ENCODE measurements around the gene UBAP1.
"Not testable (repeated sequence)": the region's sequence is repeated elsewhere in the genome, so short reads cannot be mapped to it uniquely, and the experiment has no call there.

Gene UBAP1

DNA sequence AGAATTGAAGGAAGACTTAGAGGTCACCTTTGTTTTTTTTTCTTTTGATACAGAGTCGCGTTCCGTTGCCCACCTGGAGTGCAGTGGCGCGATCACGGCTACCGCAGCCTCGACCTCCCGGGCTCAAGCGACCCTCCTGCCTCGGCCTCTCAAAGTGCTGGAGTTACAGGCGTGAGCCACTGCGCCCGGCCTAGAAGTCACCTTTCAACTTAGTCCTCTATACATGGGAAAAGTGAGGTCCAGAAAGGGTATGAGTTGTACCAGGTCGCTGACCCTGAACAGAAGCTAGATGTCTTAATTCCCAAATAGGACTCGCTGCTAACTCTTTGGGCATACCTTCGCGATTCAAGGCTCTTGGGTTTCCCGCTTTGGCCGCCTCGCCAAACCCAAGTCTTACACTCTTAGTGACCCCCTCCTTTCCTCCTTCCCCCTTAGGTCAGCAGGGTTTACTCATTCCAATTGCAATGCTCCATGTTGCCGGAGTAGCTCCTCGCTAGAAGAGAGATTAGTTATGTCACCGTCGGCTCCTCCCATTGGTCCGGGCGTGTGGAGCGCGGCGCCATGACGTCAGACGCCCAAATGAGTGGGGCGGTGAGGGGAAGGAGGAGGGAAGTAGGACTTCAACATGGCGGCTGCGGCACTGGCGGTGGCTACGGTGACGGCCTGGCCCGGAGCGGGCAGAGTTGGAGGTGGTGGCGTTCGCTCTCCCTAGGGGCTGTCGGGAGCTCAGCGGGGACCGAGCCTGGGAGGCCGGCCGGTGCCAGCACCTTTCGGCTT lies at the start of gene UBAP1:
TSS of gene UBAP1 (plus strand) at position 608 of the 777 bp plus-strand sequence. CDS start 41,872 bp downstream, outside the sequence.
- DNase-seq: peak; percentile 100

DNA sequence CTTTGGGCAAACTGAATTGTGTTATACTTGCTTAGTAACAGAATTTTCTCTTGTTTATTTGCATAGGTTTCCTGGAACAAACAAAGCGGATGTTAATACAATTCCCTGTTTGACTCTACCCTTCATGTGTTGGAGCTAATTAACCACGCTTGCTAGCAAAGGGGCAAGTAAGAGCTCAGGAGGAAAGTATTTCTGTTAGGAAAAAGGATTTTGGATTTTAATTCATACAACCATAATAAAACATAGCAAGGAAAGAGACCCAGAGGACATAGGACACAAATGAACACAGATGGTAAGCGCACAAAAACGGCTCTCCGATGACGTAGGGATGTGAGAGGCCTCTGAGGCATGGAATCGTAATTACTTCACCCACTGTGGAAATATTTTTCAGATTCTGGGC lies 47.3 kb upstream of the UBAP1 start:
- no peak for DNase-seq

DNA sequence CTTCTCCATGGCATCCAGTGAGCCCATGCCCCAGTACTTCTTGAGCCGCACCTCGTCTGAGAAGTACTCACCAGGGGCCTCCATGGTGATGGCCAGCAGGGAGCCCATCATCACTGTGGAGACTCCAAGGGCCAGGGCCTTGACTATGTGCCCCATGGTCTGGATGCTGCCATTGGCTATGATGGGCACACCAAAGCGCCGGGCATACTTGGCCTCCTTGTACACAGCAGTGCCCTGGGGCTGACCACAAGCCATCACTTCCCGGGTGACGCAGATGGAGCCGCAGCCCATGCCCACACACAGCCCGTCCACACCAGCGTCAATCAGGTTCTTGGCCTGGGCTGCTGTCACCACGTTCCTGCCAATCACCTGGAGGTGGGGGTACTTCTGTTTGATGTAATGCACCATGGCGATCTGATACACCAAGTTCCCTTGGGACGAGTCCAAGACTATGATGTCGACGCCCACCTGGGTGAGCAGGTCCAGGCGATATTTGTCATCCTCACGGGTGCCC lies 45.4 kb upstream of the UBAP1 start:
- DNase-seq: no peak

DNA sequence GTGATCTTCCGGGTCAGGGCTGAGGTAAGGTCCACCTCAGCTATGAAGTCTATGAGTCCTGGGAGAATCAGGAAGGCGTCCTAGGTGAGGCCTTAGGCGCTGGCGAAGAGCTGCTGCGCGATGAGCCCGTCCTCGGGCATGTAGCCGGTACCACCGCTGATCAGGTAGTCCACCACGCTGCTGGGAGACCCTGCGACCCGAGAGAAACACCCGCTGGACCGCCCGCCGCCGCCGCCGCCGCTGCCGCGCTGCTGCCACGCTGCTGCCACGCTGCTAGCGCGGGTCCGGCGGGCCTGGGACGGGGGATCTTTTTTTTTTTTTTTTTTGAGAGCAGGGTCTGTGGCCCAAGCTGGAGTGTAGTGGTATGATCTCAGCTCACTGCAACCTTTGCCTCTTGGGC lies 44.3 kb upstream of the UBAP1 start:
- no peak for DNase-seq

DNA sequence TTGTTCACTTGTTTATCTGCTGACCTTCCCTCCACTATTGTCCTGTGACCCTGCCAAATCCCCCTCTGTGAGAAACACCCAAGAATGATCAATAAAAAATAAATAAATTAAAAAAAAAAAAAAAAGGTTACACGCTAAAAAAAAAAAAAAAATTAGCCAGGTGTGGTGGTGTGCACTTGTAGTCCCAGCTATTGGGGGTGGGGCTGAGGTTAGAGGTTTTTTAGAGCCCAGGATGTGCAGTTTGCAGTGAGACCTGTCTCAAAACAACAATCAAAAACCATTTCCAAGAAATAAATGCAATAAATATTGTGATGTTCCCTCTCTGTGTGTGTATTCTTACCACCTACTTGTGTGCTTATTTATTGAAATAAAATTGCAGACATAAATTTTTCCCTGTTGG lies 40.2 kb upstream of the UBAP1 start:
- not testable (repeated sequence) for DNase-seq

DNA sequence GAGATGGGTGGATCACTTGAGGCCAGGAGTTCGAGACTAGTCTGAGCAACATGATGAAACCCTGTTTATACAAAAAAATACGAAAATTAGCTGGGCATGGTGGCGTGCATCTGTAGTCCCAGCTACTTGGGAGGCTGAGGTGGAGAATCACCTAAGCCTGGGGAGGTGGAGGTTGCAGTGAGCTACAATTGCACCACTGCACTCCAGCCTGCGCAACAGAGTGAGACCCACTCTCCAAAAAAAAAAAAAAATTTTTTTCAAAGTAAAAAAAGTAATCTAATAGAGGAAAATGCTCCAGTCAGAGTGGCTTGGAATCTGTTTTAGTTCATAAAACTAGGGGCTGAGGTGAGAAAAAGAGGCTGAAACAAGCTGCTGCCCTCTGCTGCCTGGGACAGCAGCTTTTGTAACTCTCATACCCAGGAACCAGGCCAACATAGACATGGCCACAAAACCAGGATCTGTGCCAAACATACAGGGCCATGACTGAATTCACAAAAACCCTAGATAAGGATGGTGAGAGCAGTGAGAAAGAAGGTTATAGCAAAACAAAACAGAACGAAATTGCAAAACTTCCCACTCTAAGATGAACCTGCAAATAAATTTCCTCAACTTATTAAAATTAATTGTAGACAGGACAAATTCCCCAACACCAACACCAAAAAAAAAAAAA lies 39.2 kb upstream of the UBAP1 start:
- DNase-seq: no peak

DNA sequence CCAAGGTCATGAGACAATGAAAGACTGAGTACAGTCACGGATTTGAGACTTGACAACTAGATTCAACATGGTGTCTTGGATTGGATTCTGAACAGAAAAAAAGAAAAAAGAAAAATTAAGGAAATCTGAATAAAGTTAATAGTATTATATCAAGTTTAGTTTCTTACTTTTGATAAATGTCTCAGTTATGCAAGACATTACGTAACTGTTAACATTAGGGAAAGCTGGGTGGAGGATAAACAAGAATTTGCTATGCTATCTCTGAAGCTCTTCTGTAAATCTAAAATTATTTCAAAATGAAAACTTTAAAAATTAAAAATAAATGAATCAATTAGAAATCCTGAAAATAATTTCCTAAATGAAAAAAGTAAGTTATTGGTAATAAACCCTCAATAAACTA lies 38.0 kb upstream of the UBAP1 start:
- no peak for DNase-seq

DNA sequence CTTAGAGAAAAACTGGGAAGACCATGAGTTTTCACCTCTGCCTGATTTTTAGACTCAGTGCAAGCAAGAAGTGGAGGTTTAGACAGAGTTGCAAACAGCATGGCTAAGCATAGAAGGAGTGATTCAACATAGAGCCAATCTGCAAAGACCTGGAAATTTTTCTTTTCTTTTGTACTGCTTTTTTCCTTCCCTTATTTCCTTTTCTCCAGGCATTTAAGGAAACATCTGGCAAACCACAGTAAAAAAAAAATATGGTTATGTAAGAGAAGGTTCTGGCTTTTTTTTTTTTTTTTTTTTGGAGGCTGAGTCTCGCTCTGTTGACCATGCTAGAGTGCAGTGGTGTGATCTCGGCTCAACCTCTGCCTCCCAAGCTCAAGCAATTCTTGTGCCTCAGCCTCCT lies 35.7 kb upstream of the UBAP1 start:
- DNase-seq: no peak

DNA sequence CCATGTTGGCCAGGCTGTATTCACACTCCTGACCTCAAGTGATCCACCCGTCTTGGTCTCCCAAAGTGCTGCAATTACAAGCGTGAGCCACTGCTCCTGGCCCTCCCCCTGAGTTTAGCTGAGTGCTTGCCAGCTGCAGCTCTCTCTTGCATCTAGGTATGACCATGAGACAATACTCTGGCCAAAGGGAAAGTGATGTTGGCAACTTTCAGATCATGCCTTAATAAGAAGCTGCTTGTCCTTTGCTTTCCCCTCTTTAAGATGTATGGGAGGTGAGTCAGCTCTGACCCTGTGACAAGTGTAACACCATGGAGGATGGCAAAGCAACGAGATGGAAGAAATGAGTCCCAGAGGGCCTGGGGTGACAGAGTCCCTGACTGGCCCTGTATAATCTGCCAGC lies 33.7 kb upstream of the UBAP1 start:
- DNase-seq: no peak

DNA sequence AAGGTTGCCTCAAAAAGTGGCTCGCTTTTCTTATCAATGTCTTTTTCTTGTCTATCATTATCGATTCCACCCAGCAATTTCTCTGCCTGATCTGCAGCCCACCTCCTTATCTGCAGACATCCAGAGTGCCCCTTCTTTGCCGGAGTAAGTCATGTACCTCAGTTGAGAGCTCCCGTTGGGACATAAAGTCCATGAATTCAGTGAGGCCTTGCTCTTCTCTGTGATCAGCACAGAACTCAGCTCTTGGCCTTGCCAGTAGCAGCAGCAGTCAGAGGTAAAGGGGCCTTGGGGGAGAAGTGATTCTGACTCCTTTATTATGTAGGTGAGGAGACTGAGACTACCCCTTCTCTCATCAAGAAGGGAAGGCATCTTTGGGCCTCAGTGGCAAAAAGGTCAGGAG lies 27.4 kb upstream of the UBAP1 start:
- DNase-seq: no peak

DNA sequence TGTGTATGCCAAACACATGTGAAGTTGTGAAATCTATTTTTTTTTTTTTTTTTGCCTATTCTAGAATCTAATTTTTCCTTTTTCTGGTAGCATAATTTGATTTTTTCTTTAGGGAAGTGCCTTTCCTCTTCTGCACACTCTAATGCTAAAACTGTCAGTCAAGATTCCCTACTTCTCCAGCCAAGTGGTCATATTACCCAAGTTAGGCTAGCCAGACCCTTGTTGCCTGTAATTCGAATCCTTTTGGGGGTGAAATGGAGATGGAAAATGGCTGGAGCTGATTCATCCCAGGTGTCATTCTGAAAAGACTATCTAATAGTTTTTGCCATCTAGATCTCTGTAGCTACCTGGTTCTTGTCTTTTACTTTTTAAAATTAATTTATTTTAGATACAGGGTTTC lies 24.8 kb upstream of the UBAP1 start:
- no peak for DNase-seq

DNA sequence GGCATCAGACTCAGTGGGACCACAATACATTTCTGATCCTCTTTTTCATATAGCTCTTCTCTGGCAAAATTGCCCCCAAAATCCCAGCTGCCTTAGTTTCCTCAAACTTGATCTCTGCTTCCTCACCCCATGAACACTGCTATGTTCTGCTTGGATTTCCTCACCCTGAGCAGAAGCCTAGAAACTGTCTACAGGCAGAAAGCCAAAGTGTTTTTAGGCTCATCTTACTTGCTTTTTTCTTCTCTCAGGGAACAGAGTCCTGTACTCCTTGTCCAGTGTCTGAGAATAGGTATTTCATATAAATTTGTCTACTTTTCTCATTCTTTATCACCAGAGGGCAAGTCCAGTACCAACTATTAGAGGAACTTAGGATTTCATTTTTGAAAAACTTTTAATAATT lies 21.5 kb upstream of the UBAP1 start:
- DNase-seq: no peak

DNA sequence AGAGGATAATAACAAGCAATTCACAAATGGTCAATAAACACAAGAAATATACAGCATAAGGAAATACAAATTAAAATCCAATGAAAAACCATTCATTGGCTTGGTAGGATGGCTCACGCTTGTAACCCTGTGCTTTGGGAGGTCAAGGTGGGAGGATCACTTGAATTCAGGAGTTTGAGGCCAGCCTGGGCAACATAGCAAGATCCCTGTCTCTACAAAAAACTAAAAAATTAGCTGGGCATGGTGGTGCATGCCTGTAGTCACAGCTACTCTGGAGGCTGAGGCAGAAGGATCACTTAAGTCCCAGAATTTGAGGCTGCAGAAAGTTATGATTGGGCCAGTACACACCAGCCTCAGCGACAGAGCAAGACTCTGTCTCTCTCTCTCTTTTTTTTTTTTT lies 20.9 kb upstream of the UBAP1 start:
- DNase-seq: no peak

DNA sequence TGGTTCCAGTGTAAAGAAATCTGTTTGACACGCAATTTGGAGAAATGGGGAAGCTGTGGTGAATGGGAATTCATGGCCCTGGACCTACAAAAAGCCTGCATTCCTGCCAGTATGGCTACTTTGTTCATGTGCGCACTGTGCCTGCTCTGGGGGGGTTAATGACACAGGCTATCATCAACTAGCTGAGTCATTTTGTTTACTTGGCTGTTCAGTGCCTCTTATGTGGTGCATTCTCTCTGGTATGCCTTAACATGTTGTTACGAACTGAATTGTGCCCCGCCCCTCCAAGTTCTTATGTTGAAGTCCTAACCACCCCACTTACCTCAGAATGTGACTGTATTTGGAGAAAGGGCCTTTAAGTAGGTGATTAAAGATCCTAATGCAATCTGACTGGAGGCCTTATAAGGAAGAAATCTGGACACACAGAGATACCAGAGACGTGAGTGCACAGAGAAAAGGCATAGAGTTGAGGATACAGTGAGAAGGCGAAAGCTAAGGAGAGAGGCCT lies 20.4 kb upstream of the UBAP1 start:
- DNase-seq: no peak

DNA sequence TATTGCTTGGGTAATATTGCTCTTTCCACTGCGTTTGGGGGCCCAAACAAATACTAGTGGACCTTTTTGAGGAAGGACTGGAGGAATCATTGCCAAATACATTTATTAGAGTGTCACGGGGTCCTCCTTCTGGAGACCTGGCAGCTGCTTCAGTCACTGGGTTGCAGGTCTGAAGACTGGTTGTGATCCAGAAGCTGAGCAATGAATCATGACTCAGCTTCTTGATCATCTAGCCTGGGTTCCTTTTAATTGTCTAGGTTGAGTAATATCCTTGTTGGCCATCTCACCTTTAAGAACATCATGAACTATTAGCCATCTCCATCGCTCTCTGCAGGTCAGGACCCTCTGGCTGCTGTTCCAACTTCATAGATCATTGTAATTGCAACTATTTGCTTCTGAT lies 15.4 kb upstream of the UBAP1 start:
- no peak for DNase-seq

DNA sequence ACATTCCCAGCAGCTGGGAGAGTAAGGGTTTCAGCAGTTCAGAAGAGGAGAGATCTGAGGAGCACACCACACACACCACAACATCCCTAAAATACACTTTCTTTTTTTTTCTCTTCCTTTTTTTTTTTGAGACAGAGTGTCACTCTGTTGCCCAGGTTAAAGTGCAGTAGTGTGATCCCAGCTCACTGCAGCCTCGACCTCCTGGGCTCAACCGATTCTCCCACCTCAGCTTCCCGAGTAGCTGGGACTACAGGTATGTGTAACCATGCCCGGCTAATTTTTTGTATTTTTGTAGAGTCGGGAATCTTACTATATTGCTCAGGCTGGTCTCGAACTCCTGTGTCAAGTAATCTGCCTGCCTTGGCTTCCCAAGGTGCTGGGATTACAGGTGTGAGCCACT lies 9.7 kb upstream of the UBAP1 start:
- DNase-seq: no peak

DNA sequence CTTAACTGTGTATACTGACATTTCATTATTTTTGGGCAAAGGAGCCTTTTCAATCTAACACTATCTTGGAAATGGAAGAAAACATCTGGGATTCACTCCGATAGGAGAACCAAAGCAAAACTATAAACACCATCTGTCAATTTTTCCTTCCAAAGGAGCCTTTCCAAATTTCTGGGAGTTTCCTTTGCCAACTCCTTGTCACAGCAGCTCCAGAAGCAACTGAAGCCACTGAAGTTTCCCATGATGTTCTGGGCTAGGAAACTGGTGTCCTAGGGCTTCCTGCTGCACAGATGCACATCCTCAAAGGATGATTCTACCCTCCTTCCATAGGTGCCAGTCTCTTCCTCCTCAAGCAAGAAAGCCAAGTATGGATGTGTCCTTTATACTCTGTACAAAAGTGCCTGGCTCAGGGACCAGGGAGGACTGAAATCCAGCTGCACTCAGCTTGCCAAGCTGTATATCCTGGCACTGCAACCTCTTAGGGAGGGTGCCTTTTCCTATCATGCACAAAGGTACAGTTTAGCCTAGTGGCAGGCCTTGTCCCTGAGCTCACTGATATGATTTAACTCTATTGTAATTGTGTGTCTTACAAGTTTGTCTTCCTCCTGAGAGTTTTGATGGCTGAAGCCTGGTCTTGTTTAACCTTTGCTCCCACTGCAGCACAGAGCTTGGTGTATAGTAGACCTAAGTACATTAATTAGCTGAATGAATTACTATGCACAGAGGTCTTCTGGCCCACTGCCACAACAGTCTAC lies 8.4 kb upstream of the UBAP1 start:
- peak; percentile 22 for DNase-seq

DNA sequence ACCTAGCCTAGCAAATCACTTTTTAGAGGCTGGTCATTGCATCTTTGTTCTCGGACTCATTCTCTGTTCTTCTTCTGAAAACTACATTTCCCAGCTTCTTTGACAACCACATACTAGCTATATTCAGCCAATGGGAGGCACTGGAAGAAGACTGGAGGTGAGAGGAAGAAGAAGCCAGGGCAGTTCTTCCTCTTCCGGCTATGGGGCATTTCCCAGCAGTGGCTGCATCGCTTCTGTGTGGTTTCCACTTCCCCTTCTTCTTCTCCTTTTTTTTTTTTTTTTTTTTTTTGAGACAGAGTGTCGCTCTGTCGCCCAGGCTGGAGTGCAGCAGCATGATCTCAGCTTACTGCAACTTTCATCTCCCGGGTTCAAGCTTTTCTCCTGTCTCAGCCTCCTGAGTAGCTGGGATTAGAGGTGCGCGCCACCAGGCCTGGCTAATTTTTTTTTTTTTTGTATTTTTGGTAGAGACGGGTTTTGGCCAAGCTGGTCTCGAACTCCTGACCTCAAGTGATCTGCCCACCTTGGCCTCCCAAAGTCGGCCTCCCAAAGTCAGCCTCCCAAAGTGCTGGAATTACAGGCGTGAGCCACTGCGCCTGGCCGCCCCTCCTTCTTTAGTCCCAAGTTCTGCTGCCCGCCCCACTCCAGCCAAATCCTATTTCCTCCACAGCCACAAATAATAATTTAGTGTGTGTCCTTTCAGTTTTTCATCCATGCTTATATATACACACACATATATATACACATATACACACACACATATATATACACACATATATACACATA lies 6.9 kb upstream of the UBAP1 start:
- DNase-seq: no peak

DNA sequence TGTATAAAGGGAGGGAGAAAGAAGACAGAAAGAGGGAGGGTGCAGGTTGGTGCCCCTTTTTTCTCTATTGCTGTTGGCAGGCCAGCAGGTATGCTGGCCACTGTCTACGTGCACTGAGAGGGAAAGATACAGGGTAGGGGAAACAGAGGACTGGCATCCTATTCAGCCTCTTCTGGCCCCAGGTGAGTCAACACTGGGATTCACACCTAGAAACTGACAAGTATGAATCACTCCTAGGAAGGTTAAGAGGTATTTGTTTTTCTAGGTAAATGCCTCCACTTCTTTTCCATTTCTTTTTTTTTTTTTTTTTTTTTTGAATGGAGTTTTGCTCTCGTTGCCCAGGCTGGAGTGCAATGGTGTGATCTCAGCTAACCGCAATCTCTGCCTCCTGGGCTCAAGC lies 2.8 kb upstream of the UBAP1 start:
- no peak for DNase-seq

DNA sequence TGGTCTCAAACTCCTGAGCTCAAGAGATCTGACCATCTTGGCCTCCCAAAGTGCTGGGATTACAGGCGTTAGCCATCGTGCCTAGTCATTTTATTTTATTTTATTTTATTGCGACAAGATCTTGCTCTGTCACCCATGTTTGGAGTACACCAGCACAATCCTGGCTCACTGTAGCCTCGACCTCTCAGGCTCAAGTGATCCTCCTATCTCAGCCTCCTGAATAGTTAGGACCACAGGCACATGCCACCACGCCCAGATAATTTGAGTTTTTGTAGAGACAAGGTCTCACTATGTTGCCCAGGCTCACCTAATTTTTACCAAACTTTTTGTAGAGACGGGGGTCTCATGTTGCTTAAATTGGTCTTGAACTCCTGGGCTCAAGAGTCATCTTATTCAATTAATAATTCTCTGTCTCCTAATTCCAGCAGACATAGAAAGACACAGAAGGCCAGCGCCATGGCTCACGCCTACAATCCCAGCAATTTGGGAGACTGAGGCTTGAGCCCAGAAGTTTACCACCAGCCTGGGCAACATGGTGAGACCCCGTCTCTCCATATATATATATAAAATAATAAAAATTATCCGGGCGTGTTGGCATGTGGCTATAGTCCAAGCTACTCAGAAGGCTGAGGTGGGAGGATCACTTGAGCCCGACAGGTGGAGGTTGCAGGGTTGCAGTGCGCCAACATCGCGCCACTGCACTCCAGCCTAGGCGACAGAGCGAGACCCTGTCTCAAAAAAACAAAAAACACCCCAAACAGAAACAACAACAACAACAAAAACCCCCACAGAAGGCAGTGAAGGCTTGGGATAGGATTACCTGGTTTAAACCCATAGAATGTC lies 1.0 kb upstream of the UBAP1 start:
- no peak for DNase-seq

Measured in eye (tissue), 1 donor.